Testis (tissue), 5 donors: ENCODE measurements around the gene CROT. TPM values are rescaled to one million over a fixed set of nuclear protein-coding genes. Genes with fewer than 3 reads are reported as not detected.

ENCODE experiments used
- DNase-seq: peaks from one replicate; pipeline ENCODE4 v3.0.0-alpha.2; 2019
- H3K27ac ChIP-seq, 2 donors: fragments of 200-600 bp; sonication (generic); one replicate each; pipeline ENCODE4 v1.5.1; 2019
- H3K27me3 ChIP-seq: fragments of 200-600 bp; sonication (generic); one replicate; pipeline ENCODE4 v1.5.1; 2019
- H3K36me3 ChIP-seq: fragments of 200-600 bp; sonication (generic); one replicate; pipeline ENCODE4 v1.5.1; 2017; ENCODE audit warnings: low read depth; ENCODE audit errors: missing control alignments
- H3K4me1 ChIP-seq: fragments of 200-600 bp; sonication (generic); one replicate; pipeline ENCODE4 v1.5.1; 2019
- H3K4me3 ChIP-seq, 2 donors: fragments of 200-600 bp; sonication (generic); one replicate each; pipeline ENCODE4 v1.5.1; 2017 to 2019
- H3K9me3 ChIP-seq: fragments of 200-600 bp; sonication (generic); one replicate; pipeline ENCODE4 v1.5.1; 2017
- CTCF ChIP-seq, 3 experiments: fragments of 450-650 bp in 2 of 3; fragments of 200-600 bp in 1 of 3; sonication (generic) in 1 of 3; IDR thresholded peaks; one replicate each; pipeline ENCODE4 v1.5.1; 2016 to 2019; ENCODE audit warnings: antibody characterized with exemption in 3 of 3, mild to moderate bottlenecking in 2 of 3, moderate library complexity in 1 of 3
- POLR2A ChIP-seq: fragments of 450-650 bp; IDR thresholded peaks from one replicate; pipeline ENCODE4 v1.6.1; 2017; ENCODE audit warnings: antibody characterized with exemption, mild to moderate bottlenecking, moderate library complexity
- WGBS, 2 donors: methylation state at CpG; one replicate each; pipeline ENCODE4 v1.1.5; 2018; 5-methylcytosine and 5-hydroxymethylcytosine counted together
- intact Hi-C: fragments of 100-400 bp; cut with DNase I; formaldehyde crosslinking; loops from one replicate; pipeline ENCODE4 v1.15.1; 2023; ENCODE audit warnings: low total_unique reads
- long read RNA-seq, 2 donors: transcript quantifications; one replicate each; lab custom pipeline, GENCODE V29; 2026
- polyA plus RNA-seq: library from polyadenylated mRNA; stranded (reverse); fragments of 350-450 nt; fragmentation: Illumina TruSeq; extraction: RNeasy Lipid Tissue Mini Kit (QIAGEN cat#74804); gene quantifications from one replicate; pipeline ENCODE4 v1.2.3, GENCODE V29; 2014; ENCODE audit warnings: low read depth, low replicate concordance; ENCODE audit not compliant: insufficient read depth
- total RNA-seq, 2 donors: library from RNA; depleted of rRNA; stranded (reverse); fragments of >200 nt; gene quantifications; one replicate each; pipeline ENCODE4 v1.2.3, GENCODE V29; 2016

CROT gene, protein sequence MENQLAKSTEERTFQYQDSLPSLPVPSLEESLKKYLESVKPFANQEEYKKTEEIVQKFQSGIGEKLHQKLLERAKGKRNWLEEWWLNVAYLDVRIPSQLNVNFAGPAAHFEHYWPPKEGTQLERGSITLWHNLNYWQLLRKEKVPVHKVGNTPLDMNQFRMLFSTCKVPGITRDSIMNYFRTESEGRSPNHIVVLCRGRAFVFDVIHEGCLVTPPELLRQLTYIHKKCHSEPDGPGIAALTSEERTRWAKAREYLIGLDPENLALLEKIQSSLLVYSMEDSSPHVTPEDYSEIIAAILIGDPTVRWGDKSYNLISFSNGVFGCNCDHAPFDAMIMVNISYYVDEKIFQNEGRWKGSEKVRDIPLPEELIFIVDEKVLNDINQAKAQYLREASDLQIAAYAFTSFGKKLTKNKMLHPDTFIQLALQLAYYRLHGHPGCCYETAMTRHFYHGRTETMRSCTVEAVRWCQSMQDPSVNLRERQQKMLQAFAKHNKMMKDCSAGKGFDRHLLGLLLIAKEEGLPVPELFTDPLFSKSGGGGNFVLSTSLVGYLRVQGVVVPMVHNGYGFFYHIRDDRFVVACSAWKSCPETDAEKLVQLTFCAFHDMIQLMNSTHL
- 10 to 100 TPM in 1 of 2 donors, 1 to 10 TPM in 1; 7.3 to 10.5 TPM for total RNA-seq
- polyA plus RNA-seq = 4.5 TPM
- long read RNA-seq, donor 1, partial matches to known transcripts = 0 of 5 reads
- long read RNA-seq, donor 1, other reads (novel, unspliced or antisense) = 0 of 5 reads
- long read RNA-seq, donor 2, partial matches to known transcripts = 0 of 6 reads
- long read RNA-seq, donor 2, other reads (novel, unspliced or antisense) = 0 of 6 reads

DNA sequence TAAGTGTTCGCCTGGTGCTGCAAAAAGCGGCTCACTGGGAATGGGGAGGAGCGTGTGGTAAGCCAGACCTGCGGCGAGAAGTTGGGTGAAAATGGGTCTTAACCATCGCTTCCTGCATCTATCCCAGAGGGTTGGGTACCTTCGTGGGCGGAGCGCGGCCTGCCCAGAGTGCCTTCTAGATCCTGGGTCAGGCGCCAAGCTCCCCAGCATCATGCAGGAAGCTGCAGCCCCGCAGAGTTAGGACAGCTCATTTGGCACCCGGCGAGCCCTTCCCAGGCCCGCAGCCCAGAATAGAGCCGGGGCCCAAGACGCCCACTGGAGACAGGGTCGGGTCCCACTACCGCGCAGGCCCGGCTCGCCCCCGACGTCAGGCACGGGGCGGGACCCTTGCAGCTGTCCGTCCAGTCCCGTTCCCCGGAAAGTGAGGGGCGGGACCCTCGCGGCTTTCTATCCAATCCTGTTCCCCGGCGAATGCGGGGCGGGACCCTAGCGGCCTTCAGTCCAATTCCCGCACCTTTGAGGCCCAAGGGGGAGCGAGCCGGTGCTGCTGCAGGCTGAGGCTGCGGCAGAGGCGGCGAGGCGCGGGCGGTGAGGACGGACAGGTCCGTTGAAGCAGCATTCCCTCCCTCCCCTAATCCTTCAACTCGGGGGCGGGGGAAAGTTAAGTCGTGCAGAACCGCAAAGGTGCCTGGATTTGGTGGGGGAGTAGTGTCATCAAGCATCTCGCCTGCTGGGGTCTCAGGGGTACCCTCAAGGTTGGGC lies at the start of gene CROT:
Gene CROT, plus strand, starts transcription at position 499 of the 762 bp plus-strand sequence. CDS start 3,405 bp downstream, outside the sequence.
- Histone ChIP-seq H3K4me3 (peak within 1 kb of the TSS; percentile 70 to 77), H3K9me3 (no peaks in the 10 kb centered on the region), H3K36me3 (no peaks in the 10 kb centered on the region), H3K4me1 (no peaks in the 10 kb centered on the region), H3K27me3 (no peaks in the 10 kb centered on the region), H3K27ac (peak within 1 kb of the TSS; percentile 56 to 72)
- DNase-seq = peak; percentile 97
- TF ChIP-seq CTCF (IDR thresholded peaks at IDR 0.05) (no peak), POLR2A (no peak)
- intact Hi-C loops = no loop called here
- 0 to 1% methylated on average over 10 to 30 of the region's 53 CpGs for WGBS, 2 donors

DNA sequence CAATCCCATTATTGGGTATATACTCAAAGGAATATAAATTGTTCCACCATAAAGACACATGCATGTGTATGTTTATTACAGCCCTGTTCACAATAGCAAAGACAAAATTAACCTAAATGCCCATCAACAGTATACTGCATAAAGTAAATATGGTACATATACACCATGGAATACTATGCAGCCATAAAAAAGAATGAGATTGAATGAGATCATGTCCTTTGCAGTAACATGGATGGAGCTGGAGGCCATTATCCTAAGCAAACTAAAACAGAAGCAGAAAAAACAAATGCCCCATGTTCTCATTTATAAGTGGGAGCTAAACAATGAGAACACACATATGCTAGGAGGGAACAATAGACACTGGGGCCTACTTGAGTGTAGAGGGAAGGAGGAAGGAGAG lies 44.7 kb upstream of the CROT start:
- no peak for DNase-seq
- H3K9me3 ChIP-seq = no peaks in the 10 kb centered on the region
- no peaks in the 10 kb centered on the region for H3K4me1 ChIP-seq
- no peak overlapping the region for H3K4me3 ChIP-seq
- no peak for TF ChIP-seq CTCF (IDR thresholded peaks at IDR 0.05)
- TF ChIP-seq POLR2A = no peak
- H3K27me3 ChIP-seq = no peaks in the 10 kb centered on the region
- no peak overlapping the region for H3K27ac ChIP-seq
- intact Hi-C loops = no loop called here
- H3K36me3 ChIP-seq = no peaks in the 10 kb centered on the region

DNA sequence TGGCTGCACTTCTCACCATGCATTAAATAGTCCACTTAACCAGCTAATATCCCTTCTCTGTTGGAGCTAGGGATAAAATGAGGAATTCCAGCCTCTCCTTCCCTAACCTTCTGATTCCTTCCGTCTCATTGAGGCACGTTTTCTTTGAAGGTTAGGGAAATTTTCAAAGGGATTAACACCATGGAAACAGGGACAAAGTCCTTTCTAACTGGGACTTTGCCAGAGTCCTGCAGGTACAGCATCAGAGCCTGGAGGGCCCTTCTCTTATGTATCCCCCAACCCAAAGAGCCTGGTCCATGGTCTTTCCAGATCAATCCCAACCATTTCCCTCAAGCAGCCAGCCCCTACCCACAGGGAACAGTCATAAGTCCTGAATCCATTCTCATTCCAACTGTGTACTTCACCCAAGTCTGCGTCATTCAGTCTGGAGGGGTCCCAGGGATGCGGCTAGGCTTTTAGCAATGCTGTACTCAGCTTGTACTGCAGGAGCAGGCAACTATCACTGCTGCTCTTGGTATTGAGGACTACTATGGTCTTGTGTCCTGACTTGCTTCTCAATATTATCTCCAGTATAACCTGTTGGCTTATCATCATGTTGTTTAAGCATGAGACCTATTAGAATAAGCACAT lies 34.6 kb upstream of the CROT start:
- Histone ChIP-seq H3K9me3 (no peaks in the 10 kb centered on the region), H3K27me3 (no peaks in the 10 kb centered on the region), H3K4me3 (no peak overlapping the region), H3K4me1 (no peaks in the 10 kb centered on the region), H3K27ac (no peak overlapping the region), H3K36me3 (no peaks in the 10 kb centered on the region)
- 83 to 86% methylated on average over 4 of the region's 4 CpGs for WGBS, 2 donors
- no peak for DNase-seq
- no peak for TF ChIP-seq CTCF (IDR thresholded peaks at IDR 0.05)
- no peak for TF ChIP-seq POLR2A
- intact Hi-C loops = loop anchor here (5.0 kb wide), 1 partner anchor 106 kb away; no protein-coding TSS in a partner anchor

- intact Hi-C loops = loop anchor here (5.0 kb wide), 1 partner anchor 105 kb away; no protein-coding TSS in a partner anchor
- Histone ChIP-seq H3K9me3 (no peaks in the 10 kb centered on the region), H3K27me3 (no peaks in the 10 kb centered on the region), H3K4me1 (no peaks in the 10 kb centered on the region), H3K36me3 (no peaks in the 10 kb centered on the region), H3K4me3 (no peak overlapping the region), H3K27ac (no peak overlapping the region)
- WGBS, 2 donors = 28 to 40% methylated on average over 2 of the region's 2 CpGs
- DNase-seq = peak; percentile 62
- TF ChIP-seq POLR2A = no peak
- TF ChIP-seq CTCF (IDR thresholded peaks at IDR 0.05) = peak; percentile 86 to 99 (median 93)
Observed at GRCh38 chr7:87312215-87312865, 33.1 kb upstream of the CROT start.
